Neutrophil (primary cell): ENCODE measurements around the gene TXLNG.

Experiments used
- H3K27ac ChIP-seq: fragments of 200-600 bp; sonication (generic); 2 replicates; pipeline ENCODE4 v1.5.1; 2016; ENCODE audit warnings: mild to moderate bottlenecking, moderate library complexity
- H3K27me3 ChIP-seq: fragments of 200-600 bp; sonication (generic); 2 replicates; pipeline ENCODE4 v1.6.0; 2016; ENCODE audit warnings: mild to moderate bottlenecking
- H3K36me3 ChIP-seq: fragments of 200-600 bp; sonication (generic); 2 replicates; pipeline ENCODE4 v1.5.1; 2017
- H3K4me1 ChIP-seq, 2 experiments: fragments of 200-600 bp in 1 of 2; sonication (generic) in 1 of 2; 1 replicate in 1 of 2; 2 replicates in 1 of 2; pipeline versions ENCODE4 v1.5.1 to v1.6.1; 2013 to 2016; ENCODE audit warnings: low read depth in 1 of 2, low read length in 1 of 2, mild to moderate bottlenecking in 1 of 2, moderate library complexity in 1 of 2; ENCODE audit not compliant: control insufficient read depth in 1 of 2, insufficient read depth in 1 of 2
- H3K4me3 ChIP-seq, 2 experiments: fragments of 200-600 bp in 1 of 2; sonication (generic) in 1 of 2; 1 replicate in 1 of 2; 2 replicates in 1 of 2; pipeline ENCODE4 v1.5.1; 2013 to 2016; ENCODE audit warnings: low read depth in 1 of 2, low read length in 1 of 2, mild to moderate bottlenecking in 1 of 2, moderate library complexity in 1 of 2
- H3K9me3 ChIP-seq: fragments of 200-600 bp; sonication (generic); 2 replicates; pipeline ENCODE4 v1.5.1; 2016
- CTCF ChIP-seq: fragments of 200-600 bp; sonication (generic); IDR thresholded peaks from 2 replicates; pipeline ENCODE4 v1.5.1; 2016; ENCODE audit warnings: antibody characterized with exemption

Gene TXLNG

GRCh38 chrX:16828124-16828908, 42.0 kb downstream of the TXLNG start:
- H3K36me3 ChIP-seq, result peaks cover 11% of the 10 kb centered on the region
- H3K27me3 ChIP-seq, result no peaks in the 10 kb centered on the region
- no peak overlapping the region for H3K4me3 ChIP-seq
- peaks cover 0 to 4% of the 10 kb centered on the region in 2 experiments for H3K4me1 ChIP-seq
- H3K27ac ChIP-seq, result no peak overlapping the region
- H3K9me3 ChIP-seq, result no peaks in the 10 kb centered on the region
- TF ChIP-seq CTCF, result no peak

GRCh38 chrX:16832301-16832700, 46.0 kb downstream of the TXLNG start:
- Histone ChIP-seq H3K4me3 (no peak overlapping the region), H3K4me1 (peaks cover 0 to 4% of the 10 kb centered on the region in 2 experiments), H3K9me3 (no peaks in the 10 kb centered on the region), H3K27me3 (no peaks in the 10 kb centered on the region), H3K27ac (no peak overlapping the region), H3K36me3 (peaks cover 26% of the 10 kb centered on the region)
- no peak for TF ChIP-seq CTCF

- no peak overlapping the region for H3K27ac ChIP-seq
- H3K4me3 ChIP-seq, result no peak overlapping the region
- H3K36me3 ChIP-seq, result peaks cover 41% of the 10 kb centered on the region
- no peaks in the 10 kb centered on the region for H3K9me3 ChIP-seq
- H3K4me1 ChIP-seq, result no peaks in the 10 kb centered on the region
- H3K27me3 ChIP-seq, result no peaks in the 10 kb centered on the region
- no peak for TF ChIP-seq CTCF
Observed at GRCh38 chrX:16834806-16835205, 48.5 kb downstream of the TXLNG start.

GRCh38 chrX:16836371-16836770, 50.1 kb downstream of the TXLNG start:
- Histone ChIP-seq H3K27ac (no peak overlapping the region), H3K9me3 (no peaks in the 10 kb centered on the region), H3K4me3 (no peak overlapping the region), H3K27me3 (no peaks in the 10 kb centered on the region), H3K4me1 (no peaks in the 10 kb centered on the region), H3K36me3 (peaks cover 53% of the 10 kb centered on the region)
- TF ChIP-seq CTCF, result no peak

- Histone ChIP-seq H3K27me3 (no peaks in the 10 kb centered on the region), H3K27ac (no peak overlapping the region), H3K9me3 (no peaks in the 10 kb centered on the region), H3K36me3 (peaks cover 50% of the 10 kb centered on the region), H3K4me1 (no peaks in the 10 kb centered on the region), H3K4me3 (no peak overlapping the region)
- no peak for TF ChIP-seq CTCF
Observed at GRCh38 chrX:16838202-16839066, 52.2 kb downstream of the TXLNG start.
